NB4 (cell line): ENCODE measurements around the gene ADGRE1.

Source experiments
- MYC ChIP-seq: IDR thresholded peaks from 2 replicates; pipeline ENCODE4 v1.6.1; 2011; ENCODE audit warnings: low read depth, low read length
- POLR2A ChIP-seq: IDR thresholded peaks from 2 replicates; pipeline ENCODE4 v1.6.1; 2011; ENCODE audit warnings: mild to moderate bottlenecking; ENCODE audit not compliant: insufficient read length; ENCODE audit errors: extremely low read depth
- TF ChIP-seq, protein P1 (sequence below): IDR thresholded peaks from one replicate; pipeline ENCODE4 v1.5.1; 2012; ENCODE audit warnings: low read depth, low read length
- TF ChIP-seq, protein P2 (sequence below): IDR thresholded peaks from 2 replicates; pipeline ENCODE4 v1.6.1; 2011; ENCODE audit warnings: low read depth, low read length

DNA sequence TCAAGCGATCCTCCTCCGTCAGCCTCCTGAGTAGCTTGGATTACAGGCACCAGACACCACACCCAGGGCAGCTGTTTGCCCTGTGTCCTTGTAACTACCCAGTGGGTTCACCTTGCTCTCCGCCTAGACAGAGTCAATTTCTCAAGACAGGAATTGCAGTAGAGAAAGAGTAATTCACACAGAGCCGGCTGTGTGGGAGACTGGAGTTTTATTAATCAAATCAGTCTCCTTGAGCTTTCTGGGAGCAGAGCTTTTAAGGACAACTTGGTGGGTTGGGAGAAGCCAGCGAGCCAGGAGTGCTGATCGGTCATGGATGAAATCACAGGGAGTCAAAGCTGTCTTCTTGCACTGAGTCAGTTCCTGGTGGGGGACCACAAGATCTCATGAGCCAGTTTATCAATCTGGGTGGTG lies 20.6 kb upstream of the ADGRE1 start:
- TF ChIP-seq, protein P1, sequence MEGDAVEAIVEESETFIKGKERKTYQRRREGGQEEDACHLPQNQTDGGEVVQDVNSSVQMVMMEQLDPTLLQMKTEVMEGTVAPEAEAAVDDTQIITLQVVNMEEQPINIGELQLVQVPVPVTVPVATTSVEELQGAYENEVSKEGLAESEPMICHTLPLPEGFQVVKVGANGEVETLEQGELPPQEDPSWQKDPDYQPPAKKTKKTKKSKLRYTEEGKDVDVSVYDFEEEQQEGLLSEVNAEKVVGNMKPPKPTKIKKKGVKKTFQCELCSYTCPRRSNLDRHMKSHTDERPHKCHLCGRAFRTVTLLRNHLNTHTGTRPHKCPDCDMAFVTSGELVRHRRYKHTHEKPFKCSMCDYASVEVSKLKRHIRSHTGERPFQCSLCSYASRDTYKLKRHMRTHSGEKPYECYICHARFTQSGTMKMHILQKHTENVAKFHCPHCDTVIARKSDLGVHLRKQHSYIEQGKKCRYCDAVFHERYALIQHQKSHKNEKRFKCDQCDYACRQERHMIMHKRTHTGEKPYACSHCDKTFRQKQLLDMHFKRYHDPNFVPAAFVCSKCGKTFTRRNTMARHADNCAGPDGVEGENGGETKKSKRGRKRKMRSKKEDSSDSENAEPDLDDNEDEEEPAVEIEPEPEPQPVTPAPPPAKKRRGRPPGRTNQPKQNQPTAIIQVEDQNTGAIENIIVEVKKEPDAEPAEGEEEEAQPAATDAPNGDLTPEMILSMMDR, result no peak
- TF ChIP-seq POLR2A, result no peak
- no peak for TF ChIP-seq MYC
- TF ChIP-seq, protein P2, sequence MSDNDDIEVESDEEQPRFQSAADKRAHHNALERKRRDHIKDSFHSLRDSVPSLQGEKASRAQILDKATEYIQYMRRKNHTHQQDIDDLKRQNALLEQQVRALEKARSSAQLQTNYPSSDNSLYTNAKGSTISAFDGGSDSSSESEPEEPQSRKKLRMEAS, result no peak
